GM12873 (cell line): ENCODE data around the gene ACOT11.

Experiments
- CTCF ChIP-seq: IDR thresholded peaks from 2 replicates; pipeline ENCODE4 v1.5.1; 2012; ENCODE audit warnings: low read depth, mild to moderate bottlenecking, moderate library complexity, low read length, control low read depth; ENCODE audit not compliant: insufficient read depth; ENCODE audit errors: missing control alignments

ACOT11 gene

GRCh38 chr1:54658164-54658913 is 110.3 kb downstream of the ACOT11 start:
- TF ChIP-seq CTCF = no peak
